IPS-20b (cell line): ENCODE measurements around the gene PFAS.
"Not testable (repeated sequence)": the region's sequence is repeated elsewhere in the genome, so short reads cannot be mapped to it uniquely, and the experiment has no call there.

ENCODE experiments used
- H3K27ac ChIP-seq: one replicate; pipeline ENCODE4 v1.5.1; 2013; ENCODE audit warnings: low read length
- H3K27me3 ChIP-seq: 2 replicates; pipeline ENCODE4 v1.6.1; 2013; ENCODE audit warnings: mild to moderate bottlenecking, low read length, inconsistent platforms; ENCODE audit not compliant: insufficient read depth
- H3K36me3 ChIP-seq: 2 replicates; pipeline ENCODE4 v1.6.1; 2013; ENCODE audit warnings: low read depth, mild to moderate bottlenecking, inconsistent platforms, low read length, moderate library complexity; ENCODE audit not compliant: insufficient read depth
- H3K4me1 ChIP-seq: 2 replicates; pipeline ENCODE4 v1.6.1; 2013; ENCODE audit warnings: mild to moderate bottlenecking, control low read depth, inconsistent platforms, low read length, moderate library complexity; ENCODE audit not compliant: insufficient read depth
- H3K4me3 ChIP-seq: 2 replicates; pipeline ENCODE4 v1.5.1; 2013; ENCODE audit warnings: mild to moderate bottlenecking, low read length, inconsistent platforms
- H3K9ac ChIP-seq: 2 replicates; pipeline ENCODE4 v1.6.1; 2013; ENCODE audit warnings: low read depth, mild to moderate bottlenecking, inconsistent platforms, low read length, moderate library complexity
- H3K9me3 ChIP-seq: 2 replicates; pipeline ENCODE4 v1.6.1; 2013; ENCODE audit warnings: mild to moderate bottlenecking, low read depth, low read length, inconsistent platforms; ENCODE audit not compliant: insufficient read depth

The PFAS gene, protein sequence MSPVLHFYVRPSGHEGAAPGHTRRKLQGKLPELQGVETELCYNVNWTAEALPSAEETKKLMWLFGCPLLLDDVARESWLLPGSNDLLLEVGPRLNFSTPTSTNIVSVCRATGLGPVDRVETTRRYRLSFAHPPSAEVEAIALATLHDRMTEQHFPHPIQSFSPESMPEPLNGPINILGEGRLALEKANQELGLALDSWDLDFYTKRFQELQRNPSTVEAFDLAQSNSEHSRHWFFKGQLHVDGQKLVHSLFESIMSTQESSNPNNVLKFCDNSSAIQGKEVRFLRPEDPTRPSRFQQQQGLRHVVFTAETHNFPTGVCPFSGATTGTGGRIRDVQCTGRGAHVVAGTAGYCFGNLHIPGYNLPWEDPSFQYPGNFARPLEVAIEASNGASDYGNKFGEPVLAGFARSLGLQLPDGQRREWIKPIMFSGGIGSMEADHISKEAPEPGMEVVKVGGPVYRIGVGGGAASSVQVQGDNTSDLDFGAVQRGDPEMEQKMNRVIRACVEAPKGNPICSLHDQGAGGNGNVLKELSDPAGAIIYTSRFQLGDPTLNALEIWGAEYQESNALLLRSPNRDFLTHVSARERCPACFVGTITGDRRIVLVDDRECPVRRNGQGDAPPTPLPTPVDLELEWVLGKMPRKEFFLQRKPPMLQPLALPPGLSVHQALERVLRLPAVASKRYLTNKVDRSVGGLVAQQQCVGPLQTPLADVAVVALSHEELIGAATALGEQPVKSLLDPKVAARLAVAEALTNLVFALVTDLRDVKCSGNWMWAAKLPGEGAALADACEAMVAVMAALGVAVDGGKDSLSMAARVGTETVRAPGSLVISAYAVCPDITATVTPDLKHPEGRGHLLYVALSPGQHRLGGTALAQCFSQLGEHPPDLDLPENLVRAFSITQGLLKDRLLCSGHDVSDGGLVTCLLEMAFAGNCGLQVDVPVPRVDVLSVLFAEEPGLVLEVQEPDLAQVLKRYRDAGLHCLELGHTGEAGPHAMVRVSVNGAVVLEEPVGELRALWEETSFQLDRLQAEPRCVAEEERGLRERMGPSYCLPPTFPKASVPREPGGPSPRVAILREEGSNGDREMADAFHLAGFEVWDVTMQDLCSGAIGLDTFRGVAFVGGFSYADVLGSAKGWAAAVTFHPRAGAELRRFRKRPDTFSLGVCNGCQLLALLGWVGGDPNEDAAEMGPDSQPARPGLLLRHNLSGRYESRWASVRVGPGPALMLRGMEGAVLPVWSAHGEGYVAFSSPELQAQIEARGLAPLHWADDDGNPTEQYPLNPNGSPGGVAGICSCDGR (N-terminal part only)

GRCh38 chr17:8248751-8249607 is at the start of gene PFAS:
PFAS (plus strand) TSS chr17:8249289; CDS start chr17:8253938, 4,649 bp downstream.
- no peaks in the 10 kb centered on the region for H3K27me3 ChIP-seq
- no peaks in the 10 kb centered on the region for H3K9me3 ChIP-seq
- H3K27ac ChIP-seq = peak within 1 kb of the TSS; percentile 70
- H3K9ac ChIP-seq = peak within 1 kb of the TSS; percentile 98
- H3K4me3 ChIP-seq = peak within 1 kb of the TSS; percentile 93
- peaks cover 7% of the 10 kb centered on the region; the same call in 1 of the 2 replicates for H3K4me1 ChIP-seq
- peaks cover 18% of the 10 kb centered on the region for H3K36me3 ChIP-seq

DNA sequence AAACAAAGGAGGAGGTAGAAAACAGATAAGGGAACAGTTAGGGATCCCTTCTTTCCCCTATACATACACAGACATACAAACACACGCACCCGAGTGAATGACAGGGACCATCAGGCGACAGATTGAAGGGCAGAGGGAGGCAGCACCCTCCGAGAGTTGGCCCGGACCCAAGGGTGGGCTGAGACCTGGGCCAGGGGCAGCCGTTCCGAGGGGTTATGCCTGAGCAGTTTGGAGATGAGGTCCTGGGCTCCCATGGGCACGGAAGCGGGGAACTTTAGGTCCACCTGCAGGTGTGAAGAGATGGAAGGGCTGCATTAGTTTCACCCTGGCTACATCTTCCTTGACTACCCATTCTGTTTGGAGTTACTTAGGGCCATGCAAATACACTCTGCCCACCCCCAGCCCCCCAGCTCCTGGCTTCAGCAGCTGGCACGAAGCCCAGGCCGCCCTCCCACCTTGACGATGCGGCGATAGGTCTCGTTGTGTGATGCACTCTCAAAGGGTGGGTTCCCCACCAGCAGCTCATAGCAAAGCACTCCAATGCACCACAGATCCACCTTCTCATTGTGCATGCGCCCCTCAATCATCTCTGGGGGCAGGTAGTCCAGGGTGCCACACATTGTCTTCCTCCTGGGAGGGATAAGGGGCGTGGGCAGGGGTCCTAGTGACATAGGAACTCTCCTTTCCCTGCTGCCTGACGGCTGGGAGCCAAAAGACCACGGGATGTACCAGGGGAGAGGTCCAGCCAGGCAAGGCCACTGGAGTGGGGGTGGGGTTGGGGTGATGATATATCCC is 44.1 kb upstream of the PFAS start:
- Histone ChIP-seq H3K27me3 (no peaks in the 10 kb centered on the region), H3K9ac (no peak overlapping the region), H3K4me3 (no peak overlapping the region), H3K36me3 (peaks cover 52% of the 10 kb centered on the region), H3K9me3 (no peaks in the 10 kb centered on the region), H3K27ac (no peak overlapping the region), H3K4me1 (peaks cover 3% of the 10 kb centered on the region; the same call in 1 of the 2 replicates)

- no peaks in the 10 kb centered on the region for H3K9me3 ChIP-seq
- H3K27ac ChIP-seq = no peak overlapping the region
- no peak overlapping the region for H3K9ac ChIP-seq
Measured at GRCh38 chr17:8206536-8206935, 42.6 kb upstream of the PFAS start.

GRCh38 chr17:8209907-8210760 is 39.0 kb upstream of the PFAS start, which contains the start of gene AURKB:
AURKB (minus strand) TSS chr17:8210575; CDS start chr17:8210224, 351 bp downstream.
- peak within 1 kb of the TSS; percentile 96 for H3K9ac ChIP-seq
- H3K9me3 ChIP-seq = no peaks in the 10 kb centered on the region
- peaks cover 36% of the 10 kb centered on the region for H3K36me3 ChIP-seq
- H3K27me3 ChIP-seq = no peaks in the 10 kb centered on the region
- peaks cover 3% of the 10 kb centered on the region; the same call in 1 of the 2 replicates for H3K4me1 ChIP-seq
- peak within 1 kb of the TSS; percentile 90 for H3K4me3 ChIP-seq
- peak within 1 kb of the TSS; percentile 84 for H3K27ac ChIP-seq

More at GRCh38 chr17:8206536-8206935, 42.6 kb upstream of the PFAS start:
- Histone ChIP-seq H3K36me3 (peaks cover 52% of the 10 kb centered on the region), H3K4me1 (peaks cover 3% of the 10 kb centered on the region; the same call in 1 of the 2 replicates), H3K4me3 (no peak overlapping the region), H3K27me3 (no peaks in the 10 kb centered on the region)

GRCh38 chr17:8210761-8211458 is 38.2 kb upstream of the PFAS start:
- Histone ChIP-seq H3K27ac (peak overlapping the region; percentile 84), H3K9ac (peak overlapping the region; percentile 96; the same call in 1 of the 2 replicates), H3K4me3 (peak overlapping the region; percentile 90)

GRCh38 chr17:8212312-8213180 is 36.5 kb upstream of the PFAS start:
- no peak overlapping the region for H3K9ac ChIP-seq
- H3K36me3 ChIP-seq = peaks cover 12% of the 10 kb centered on the region
- no peaks in the 10 kb centered on the region for H3K27me3 ChIP-seq
- peaks cover 3% of the 10 kb centered on the region; the same call in 1 of the 2 replicates for H3K4me1 ChIP-seq
- H3K4me3 ChIP-seq = no peak overlapping the region
- H3K27ac ChIP-seq = no peak overlapping the region
- no peaks in the 10 kb centered on the region for H3K9me3 ChIP-seq

More at GRCh38 chr17:8210761-8211458, 38.2 kb upstream of the PFAS start:
- Histone ChIP-seq H3K4me1 (peaks cover 3% of the 10 kb centered on the region; the same call in 1 of the 2 replicates), H3K36me3 (peaks cover 28% of the 10 kb centered on the region), H3K9me3 (no peaks in the 10 kb centered on the region), H3K27me3 (no peaks in the 10 kb centered on the region)

DNA sequence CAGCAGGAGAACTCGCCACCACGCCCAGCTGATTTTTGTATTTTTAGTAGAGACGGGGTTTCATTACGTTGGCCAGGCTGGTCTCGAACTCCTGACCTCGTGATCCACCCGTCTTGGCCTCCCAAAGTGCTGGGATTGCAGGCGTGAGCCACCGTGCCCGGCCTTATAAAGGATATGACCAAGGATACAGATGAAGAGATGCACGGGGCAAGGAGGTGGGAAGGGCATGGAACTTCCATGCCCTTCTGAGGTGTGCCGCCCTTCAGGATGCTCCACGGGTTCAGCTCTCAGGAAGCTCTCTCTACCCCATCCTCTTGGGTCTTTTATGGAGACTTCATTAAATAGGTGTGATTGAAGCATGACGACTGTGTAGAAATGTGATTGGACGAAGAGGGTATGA is 35.1 kb upstream of the PFAS start:
- H3K4me3 ChIP-seq, H3K27me3 ChIP-seq, H3K9me3 ChIP-seq, H3K9ac ChIP-seq, H3K27ac ChIP-seq, H3K4me1 ChIP-seq, H3K36me3 ChIP-seq: not testable (repeated sequence)

DNA sequence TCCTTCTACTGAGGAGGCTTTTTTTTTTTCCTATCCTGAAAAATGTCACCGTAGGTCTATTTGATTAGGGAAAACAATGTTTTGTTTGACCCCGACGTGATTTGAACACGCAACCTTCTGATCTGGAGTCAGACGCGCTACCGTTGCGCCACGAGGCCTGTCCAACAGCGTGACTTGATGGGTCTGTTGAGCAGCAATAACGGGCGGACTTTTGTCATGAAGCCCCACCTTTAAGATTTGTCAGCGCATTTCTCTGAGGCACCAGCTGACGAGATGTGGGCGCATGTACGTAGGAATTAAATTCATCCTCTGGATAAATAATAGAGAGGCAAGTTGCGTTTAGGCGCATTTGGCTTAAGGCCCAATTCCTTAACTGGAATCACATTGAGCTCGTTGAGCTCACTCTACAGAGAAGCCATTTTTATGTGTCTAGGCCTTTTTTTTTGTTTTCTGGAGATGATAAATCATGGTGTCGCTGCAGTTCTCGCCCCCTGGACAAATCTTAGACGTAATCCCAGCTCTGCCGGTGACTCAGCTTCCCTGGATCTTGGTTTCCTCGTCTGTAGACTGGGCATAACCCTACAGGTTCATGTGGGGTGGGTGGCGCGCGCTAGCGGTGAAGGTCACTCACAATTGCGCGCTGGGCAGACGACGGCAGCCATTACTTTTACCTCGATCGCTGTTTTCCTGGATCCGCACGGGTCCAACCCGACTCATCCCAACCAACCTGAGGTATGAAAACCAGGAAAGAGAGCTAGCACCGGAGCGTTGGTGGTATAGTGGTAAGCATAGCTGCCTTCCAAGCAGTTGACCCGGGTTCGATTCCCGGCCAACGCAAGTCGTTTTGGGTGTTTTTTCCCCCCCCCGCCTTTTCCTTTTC is 28.1 kb upstream of the PFAS start:
- Histone ChIP-seq H3K36me3 (no peaks in the 10 kb centered on the region), H3K4me1 (no peaks in the 10 kb centered on the region), H3K27ac (peak overlapping the region; percentile 24), H3K27me3 (no peaks in the 10 kb centered on the region), H3K9me3 (no peaks in the 10 kb centered on the region), H3K4me3 (peak overlapping the region; percentile 90), H3K9ac (peak overlapping the region; percentile 91)
